Stimulated activated CD8-positive, alpha-beta memory T cell treated with anti-CD3 and anti-CD28 coated beads, Interleukin-12 subunit alpha, Interleukin-12 subunit beta, amount 100 ng/mL, for 24 hours (primary cell): ENCODE measurements around the gene UFSP2.
"Not testable (repeated sequence)": the region's sequence is repeated elsewhere in the genome, so short reads cannot be mapped to it uniquely, and the experiment has no call there.

Source experiments
- DNase-seq: peaks from one replicate; pipeline ENCODE4 v3.0.0-alpha.2; 2020; ENCODE audit errors: extremely low read depth

UFSP2 gene

GRCh38 chr4:185384061-185384460, 41.7 kb downstream of the UFSP2 start:
- no peak for DNase-seq

DNA sequence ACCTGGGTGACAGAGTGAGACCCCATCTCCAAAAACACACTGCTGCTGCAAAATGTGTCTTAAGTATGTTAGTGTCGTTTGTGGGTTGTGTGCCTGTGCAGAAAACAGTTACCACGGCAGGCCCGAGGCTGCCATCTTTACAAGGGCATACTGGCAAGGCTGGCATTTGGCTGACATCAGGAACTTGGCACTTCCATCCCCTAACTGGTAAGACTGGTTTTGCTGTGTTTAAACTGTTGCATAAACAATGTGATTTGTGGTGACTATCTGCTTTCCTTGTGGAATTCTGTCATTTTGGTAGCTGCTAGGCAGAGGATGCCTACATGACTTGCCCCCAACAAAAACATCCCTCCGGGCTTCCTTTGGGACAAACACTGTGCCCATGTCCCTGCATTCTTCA, 42.3 kb downstream of the UFSP2 start:
- no peak for DNase-seq

GRCh38 chr4:185382754-185383153, 43.0 kb downstream of the UFSP2 start:
- no peak for DNase-seq

DNA sequence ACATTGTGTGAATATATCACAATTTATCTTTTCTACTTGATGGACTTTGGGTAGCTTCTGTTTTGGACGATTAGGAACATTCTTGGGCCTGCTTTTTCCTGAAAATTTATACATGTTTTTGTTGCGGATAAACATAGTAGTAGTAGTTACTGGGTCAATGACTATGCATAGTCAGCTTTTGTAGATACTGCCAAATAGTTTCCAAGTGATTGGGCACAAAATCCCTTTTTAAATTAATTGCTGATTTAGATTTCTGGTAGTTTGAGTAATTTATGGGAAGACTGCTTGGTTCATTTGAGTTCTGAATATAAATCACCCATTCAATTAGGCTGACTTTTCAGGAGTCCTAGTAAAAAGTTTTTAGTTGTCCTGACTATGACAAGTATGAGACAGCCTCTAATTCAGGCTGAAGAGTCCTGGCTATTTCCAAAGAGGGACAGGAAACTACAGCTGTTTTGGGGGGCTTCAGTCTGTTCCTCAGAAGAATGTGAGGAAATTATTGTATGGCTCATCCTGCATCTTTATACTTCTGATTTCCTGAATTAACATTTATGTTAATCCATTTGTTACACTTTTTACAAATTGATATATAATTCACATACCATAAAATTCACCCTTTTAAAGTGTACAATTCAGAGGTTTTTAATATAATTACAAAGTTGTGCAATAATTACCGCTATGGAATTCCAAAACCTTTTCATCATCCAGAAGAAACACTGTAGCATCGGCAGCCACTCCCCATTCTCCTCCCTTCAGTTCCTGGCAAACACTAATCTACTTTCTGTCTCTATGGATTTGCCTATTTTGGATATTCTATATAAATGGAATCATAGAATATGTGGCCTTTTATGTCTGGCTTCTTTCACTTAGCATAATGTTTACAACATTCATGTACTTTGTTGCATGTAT, 44.2 kb downstream of the UFSP2 start:
- no peak for DNase-seq

DNA sequence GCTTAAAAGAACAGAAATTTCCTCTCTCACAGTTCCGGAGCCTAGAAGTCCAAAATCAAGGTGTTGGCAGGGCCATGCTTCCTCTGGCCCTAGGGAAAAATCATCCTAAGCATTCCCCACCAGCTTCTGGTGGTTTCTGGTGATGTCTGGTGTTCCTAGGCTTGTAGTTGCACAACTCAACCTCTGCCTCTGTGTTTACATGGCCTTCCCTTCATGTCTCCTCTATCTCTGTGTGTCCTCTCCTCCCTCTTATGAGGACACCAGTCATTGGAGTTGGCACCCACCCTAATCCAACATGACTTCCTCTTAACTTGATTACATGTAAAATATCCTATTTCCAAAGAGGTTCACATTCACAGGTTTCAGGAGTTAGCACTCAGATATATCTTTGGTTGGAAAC, 45.4 kb downstream of the UFSP2 start:
- no peak for DNase-seq

DNA sequence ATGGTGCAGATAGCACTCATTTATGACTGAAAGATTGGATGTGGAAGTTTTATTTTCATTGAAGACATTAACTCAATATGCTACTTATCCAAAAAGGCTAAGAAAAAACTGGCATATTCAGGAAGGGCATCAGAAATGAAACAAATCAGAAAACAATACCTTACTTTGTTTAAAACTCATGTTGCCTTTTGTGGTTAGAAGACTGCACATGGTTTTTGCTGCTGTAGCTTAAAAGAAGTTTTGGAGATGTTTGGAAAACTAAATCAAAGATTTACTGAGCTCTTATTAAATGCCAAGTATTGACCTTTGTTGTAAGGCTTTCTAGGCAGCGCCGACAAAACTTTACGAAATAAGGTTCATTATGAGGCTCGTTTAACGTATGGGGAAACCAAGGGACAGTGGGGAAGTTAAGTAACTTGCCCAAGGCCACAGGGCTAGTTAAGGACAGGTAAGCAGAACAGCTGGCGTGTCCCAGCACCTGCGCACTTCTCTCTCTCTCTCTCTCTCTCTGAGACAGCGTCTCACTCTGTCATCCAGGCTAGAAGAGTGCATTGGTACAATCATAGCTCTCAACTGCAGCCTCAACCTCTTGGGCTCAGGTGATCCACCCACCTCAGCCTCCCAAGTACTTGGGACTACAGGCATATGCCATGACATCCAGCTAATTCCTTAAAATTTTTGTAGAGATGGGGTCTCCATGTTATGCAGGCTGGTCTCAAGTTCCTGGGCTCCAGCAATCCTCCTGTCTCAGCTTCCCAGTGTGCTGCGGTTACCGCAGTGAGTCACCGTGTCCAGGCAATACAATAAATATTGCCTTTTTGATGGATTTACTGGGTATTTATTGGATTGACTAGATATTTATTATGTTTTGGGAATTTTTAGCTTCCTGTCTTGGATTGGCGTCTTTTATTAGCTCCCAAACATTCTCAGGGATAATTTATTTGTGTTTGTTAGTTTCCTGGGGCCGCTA, 46.2 kb downstream of the UFSP2 start:
- no peak for DNase-seq

DNA sequence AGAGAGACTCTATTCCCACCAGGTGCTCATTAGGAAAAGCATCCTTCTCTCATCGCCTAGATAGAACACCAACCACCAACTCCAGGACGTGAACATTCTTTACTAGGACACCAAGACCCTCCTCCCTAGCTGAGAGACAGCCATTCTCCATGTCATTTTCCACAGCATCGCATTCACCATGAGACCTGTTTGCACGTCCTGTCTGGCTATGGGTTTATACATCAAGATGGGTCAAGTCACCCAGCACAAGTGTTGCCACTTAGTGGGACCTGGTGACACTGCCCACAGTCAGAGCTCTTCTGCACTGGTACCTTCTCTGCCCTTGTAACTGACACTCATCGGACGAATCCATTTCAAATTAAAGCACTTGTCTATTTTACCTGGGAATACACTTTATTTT, 47.5 kb downstream of the UFSP2 start:
- no peak for DNase-seq

DNA sequence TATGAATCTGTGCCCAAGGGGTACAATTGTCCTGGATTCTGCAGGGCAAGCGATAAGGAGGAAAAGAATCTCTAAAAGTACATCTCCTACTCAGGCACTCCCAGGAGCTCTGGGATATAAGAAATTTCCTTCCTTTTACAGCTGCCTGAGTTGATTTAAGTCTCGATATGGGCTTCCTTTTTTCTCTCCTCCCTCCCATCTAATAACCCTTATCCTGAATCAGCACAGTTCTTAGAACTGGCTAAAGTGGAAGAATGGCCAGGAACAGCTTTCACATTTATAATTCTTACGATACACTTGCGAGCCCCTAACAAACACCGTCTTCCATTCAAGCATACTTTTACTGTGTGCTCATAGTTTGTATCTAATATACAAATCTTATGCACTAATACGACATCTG, 51.2 kb downstream of the UFSP2 start:
- DNase-seq = no peak

DNA sequence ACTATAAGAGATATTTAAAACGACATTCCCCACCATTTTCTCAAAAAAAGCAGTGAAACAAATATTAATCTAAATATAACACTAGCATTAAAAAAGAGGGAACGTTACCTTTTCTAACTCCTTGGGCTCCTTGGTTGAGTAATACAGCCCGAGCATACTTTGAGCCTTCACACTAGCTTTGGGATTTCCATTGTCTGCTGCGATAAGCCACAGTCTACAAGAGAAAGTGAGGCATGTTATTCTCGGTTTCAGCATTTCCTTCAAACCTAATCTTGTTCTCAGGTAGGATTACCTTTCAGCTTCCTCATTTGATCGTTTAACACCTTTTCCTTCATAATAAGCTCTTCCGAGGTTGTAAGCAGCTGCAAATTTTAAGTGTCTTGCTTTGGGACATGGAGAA, 51.7 kb downstream of the UFSP2 start:
- DNase-seq = no peak

DNA sequence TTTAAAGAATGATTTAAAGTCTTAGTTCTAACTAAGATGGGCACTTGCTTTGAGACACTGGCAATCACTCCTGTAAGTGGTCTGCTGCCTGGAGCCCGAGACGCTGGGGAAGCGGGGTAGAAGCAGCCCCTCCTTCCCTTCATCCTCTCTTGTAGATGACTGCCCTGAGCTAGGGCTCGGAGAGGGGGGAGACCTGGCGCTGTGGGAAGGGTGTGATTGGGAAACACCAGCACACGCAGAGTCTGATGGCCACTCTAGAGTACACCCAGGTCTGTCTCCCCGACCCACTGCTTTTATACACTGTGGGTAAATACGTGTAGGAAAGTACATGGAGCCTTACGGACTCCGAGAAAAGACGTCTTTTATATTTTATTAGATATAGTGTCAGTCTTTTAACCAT, 54.1 kb downstream of the UFSP2 start:
- no peak for DNase-seq

GRCh38 chr4:185370268-185370949, 55.4 kb downstream of the UFSP2 start:
- no peak for DNase-seq

DNA sequence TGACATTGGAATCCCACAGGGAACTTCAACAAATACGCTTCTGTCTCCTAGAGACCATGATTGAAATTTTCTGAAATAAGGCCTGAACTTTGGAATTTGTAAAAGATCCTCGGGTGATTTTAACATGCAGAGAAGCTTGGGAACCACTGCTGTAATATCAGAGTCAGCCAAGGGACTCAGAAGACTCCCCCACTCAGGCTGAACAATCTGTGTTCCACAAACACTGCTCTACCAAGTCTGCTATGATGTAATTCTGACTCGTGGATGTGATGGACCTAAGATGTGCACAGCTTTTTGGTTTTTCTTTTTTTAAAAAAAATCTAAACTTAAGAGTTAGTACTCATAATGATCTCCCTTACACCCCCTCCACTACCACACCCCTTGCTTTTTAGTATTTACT, 56.0 kb downstream of the UFSP2 start:
- no peak for DNase-seq

DNA sequence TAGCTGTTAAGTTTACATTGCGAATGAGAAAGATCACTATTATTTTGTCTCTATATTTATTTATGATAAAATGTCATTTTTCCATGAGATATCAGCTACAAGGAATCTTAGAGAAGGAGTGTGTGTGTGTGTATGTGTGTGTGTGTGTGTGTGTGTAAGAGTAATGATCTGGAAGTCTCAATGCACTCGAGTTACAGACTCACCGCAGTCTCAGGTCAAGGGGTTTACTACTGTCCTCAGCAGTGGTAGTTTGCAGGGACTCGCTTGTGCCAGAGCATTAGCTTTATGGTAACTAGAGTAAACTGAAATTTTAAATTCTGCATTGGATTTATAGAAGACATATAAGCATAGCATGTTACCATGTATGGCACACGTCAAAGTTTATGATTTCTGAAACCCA, 60.9 kb downstream of the UFSP2 start:
- DNase-seq = no peak

GRCh38 chr4:185363251-185363650, 62.5 kb downstream of the UFSP2 start:
- DNase-seq = no peak

- DNase-seq = not testable (repeated sequence)
These were observed 63.2 kb downstream of the UFSP2 start for GRCh38 chr4:185362570-185362969.

- no peak for DNase-seq
These were observed 63.9 kb downstream of the UFSP2 start for GRCh38 chr4:185361872-185362271.

DNA sequence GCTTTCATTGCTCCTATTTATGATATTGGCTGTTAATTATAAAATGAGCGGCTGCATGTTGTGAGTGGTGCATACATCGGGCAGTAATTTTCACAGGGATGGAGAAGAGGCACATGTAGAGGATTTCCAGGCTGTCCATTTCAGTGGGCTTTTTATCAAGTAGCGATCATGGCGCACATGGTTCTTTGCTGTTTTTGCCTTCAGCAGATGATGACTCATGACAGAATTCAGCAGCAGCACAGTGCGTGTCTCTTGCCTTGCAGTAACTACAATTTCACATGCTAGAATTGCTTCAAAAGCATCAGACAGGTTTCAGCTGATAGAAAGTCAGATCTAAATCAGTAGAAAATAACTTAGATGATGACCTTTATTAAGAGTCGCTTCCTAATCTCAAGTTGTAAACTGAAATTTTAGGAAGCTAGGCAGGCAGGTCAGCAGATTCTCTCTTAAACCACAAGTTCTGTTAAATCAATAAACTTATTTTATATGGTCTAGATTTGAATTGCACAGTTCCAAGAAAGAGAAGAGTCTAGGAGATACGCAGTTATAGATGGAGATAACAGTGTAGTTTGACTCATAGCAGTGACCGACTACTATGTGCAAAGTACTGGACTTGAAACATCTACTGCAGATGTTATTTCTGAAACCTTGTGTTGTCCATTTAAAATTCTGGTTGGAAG, 65.9 kb downstream of the UFSP2 start:
- DNase-seq = no peak

DNA sequence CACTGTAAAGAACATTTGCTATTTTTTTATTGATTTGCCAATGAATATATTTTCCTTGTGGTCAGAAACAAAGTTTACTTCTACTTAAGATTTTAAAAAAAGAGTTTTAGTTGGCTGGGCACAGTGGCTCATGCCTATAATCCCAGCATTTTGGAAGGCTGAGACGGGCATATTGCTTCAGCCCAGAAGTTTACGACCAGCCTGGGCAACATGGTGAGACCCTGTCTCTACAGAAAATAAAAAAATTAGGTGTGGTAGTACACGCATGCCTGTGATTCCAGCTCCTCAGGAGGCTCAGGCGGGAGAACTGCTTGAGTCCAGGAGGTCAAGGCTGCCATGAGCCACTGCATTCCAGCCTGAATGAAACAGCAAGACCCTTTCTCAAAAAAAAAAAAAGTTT, 66.8 kb downstream of the UFSP2 start:
- DNase-seq = no peak

DNA sequence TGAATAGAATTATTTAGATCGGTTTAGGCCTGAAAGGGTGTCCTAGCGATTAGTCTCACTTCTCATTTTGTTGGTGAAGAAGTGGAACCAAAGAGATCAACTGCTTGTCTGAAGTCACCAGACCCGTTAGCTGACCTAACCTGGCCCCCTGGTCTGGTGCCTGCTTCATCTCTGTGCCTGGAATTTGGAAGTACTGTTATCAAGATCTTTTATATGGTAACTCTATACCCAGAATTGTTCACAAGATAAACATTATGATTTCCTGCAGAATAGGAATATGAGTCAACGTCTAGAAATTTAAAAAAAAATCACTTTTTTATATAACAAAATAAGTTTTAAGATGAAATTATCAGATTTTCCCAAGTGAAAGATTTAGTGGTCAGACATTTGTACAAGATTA, 67.2 kb downstream of the UFSP2 start:
- DNase-seq = no peak

GRCh38 chr4:185357733-185358440, 67.9 kb downstream of the UFSP2 start:
- DNase-seq = no peak

DNA sequence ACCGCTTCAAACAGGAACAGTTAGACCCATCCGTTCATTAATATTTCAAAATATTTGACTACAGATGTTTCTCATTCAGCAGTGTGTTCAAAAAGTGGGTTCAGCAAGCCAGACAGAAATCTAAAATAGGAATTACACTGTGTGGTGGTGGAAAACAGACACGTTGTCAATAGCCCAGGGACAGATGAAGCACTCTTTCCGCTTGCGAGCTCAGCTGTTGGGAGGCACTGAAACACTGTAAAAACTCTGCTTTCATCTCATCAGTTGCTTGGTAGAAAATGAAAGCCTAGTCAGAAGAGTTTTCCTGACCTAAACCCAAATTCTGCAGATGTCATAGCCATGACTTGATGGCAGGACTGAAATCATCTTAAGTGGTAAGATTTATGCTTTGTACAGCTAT, 68.6 kb downstream of the UFSP2 start:
- no peak for DNase-seq
